Suppressor macrophage (primary cell): Measurements from ENCODE around the gene ZNF208.
"Not testable (repeated sequence)": the region's sequence is repeated elsewhere in the genome, so short reads cannot be mapped to it uniquely, and the experiment has no call there.

Source experiments
- DNase-seq, 4 experiments: peaks; one replicate each; pipeline ENCODE4 v3.0.0-alpha.2; 2020 to 2022

ZNF208 gene

DNA sequence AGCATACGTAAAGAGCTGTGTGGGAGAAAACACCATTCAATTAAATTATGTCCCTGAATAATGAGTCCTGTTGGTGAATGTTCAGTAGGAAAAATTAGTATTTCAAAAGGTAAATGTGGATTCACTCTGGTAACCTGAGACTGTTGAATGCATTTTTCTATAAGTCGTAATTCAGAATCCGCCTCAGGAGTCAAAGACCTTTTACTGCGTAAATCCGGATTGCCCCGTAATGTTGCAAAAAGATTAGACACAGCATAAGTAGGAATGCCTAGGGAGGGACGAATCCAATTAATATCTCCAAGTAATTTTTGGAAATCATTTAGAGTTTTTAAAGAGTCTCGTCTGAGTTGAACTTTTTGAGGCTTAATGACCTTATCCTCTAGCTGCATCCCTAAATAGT, 126.0 kb downstream of the ZNF208 start:
- not testable (repeated sequence) for DNase-seq

- DNase-seq: no peak
These were observed 127.2 kb downstream of the ZNF208 start for GRCh38 chr19:21883516-21883915.
